D341Med (cell line): ENCODE results near the gene TMEM115.
"Not testable (repeated sequence)": the region's sequence is repeated elsewhere in the genome, so short reads cannot be mapped to it uniquely, and the experiment has no call there.

Source experiments
- DNase-seq: peaks from one replicate; pipeline ENCODE4 v3.0.0; 2012; ENCODE audit warnings: low spot score

Gene TMEM115

GRCh38 chr3:50316657-50317242 is 42.6 kb downstream of the TMEM115 start:
- no peak for DNase-seq

- no peak for DNase-seq
Observed at GRCh38 chr3:50314816-50315215, 44.5 kb downstream of the TMEM115 start.

DNA sequence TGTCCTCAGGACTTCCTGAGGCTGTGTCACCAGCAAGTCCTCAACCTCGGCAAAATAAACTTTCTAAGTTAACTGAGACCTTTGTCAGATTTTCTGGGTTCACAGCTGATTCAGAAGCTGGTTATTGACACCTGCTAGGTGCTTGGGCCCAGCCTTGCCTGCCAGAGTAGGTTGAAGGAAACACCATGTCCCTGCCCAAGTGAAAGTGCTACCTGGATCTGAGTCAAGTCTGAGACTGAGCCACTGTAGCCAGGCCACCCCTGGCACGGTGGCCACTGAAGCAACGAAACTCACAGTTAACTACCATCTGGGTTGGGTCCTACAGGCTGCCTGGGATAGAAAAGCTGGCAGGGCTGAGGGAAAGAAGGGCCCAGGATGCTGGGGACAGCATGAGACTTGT is 45.0 kb downstream of the TMEM115 start:
- no peak for DNase-seq

DNA sequence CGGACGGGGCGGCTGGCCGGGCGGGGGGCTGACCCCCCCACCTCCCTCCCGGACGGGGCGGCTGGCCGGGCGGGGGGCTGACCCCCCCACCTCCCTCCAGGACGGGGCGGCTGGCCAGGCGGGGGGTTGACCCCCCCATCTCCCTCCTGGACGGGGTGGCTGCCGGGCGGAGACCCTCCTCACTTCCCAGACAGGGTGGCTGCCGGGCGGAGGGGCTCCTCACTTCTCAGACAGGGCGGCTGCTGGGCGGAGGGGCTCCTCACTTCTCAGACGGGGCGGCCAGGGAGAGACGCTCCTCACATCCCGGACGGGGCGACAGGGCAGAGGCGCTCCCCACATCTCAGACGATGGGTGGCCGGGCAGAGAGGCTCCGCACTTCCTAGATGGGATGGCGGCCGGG is 47.3 kb downstream of the TMEM115 start:
- DNase-seq = not testable (repeated sequence)
